CD4-positive, alpha-beta T cell treated with Interleukin-10 for 1 hour (primary cell): Measurements from ENCODE around the gene GRK5.
A peak's percentile ranks its signal among the peaks of the same experiment; 100 is the strongest.

Experiments used
- DNase-seq: peaks from one replicate; pipeline ENCODE4 v3.0.0-alpha.2; 2020

The GRK5 gene

DNA sequence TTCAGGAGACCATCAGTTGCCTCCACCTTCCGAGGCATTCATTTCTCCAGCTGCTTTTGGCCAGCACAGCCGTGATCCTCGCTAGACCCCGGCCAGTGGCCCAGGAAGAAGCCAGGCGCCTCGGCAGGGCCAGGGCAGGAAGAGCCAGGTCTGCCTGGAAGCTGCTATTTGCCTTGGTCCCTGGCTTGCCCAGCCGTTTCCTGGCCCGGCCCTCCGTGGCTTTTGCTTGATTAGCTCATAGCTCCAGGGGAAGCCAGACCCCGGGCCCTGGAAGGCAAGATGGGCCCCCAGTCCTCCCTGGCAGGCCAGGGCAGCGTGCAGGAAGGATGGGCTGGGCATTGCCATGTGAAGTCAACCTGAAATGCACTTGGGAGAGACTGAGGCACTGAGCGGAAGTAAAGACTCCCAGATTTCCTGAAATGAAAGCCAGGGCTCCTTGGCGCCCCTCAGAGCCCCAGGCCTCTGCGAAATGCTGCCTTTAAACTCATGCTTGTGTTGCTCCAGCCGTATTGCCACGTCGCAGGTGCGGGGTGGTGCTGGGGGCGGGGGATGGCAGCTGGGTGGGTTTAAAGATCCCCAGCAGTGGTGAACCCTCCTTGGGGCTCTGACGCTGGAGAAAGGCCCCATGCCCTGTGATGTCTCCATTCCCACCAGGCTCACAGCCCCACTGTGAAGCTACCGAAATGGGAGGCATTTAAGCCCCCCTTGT is 160.6 kb downstream of the GRK5 start:
- no peak for DNase-seq

DNA sequence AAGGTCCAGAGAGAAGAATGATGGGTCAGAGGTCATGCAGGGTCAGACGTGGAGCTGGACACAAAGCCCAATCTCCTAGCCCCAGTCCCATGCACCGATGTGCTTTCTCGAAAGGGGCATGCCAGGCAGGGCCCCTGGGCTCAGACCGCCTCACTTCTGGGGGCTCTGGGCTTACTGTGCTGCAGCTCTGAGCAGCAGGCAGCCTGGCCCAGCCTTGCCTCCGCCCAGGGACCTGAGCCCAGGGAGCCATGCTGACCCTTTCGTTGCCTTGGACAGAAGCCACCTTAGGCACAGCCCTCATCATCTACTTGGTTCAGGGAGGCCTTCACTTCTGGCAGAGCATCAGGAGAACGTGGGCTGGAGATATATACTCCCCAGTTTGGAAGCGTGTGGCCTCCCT is 161.2 kb downstream of the GRK5 start:
- no peak for DNase-seq

DNA sequence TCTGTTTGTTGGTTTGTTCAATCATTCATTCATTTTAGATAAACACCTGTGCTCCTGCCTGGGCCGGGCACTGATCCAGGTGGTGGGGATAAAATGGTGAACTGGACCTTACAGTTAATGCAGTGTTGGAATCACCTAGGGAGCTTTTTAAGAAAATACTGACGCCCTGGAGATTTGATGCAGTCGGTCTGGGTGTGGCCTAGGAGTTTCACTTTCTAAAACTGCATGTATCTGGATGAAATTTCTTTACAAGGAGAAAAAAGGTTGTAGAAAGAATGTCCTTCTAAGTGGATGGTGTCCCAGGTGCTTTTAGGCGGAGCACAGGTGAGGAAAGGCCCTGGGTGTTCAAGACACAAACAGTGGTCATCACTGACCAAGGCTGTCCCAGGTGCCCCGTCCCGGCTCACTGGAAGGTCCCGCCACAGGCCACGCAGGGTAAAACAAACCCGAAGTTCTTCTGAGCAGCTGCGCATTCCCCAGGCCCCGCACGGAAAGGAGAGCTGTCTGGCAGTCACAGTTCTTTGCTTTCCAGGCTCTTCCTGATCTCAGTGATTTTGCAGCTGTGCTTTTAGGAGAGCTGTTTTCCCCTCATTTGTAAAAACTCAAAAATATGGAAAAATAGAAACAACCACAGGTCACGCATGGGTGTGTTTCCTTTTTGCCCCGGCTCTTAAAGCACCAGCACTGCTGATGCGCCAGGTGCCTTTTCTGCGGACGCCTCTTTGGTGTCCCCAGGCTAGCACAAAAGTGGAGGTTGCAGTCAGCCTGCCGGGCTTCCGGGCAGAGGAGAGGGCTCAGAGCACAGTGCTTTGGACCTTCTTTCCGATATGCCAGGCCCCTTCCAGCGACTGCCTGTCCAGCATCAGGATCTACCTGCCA is 161.9 kb downstream of the GRK5 start:
- DNase-seq: no peak

DNA sequence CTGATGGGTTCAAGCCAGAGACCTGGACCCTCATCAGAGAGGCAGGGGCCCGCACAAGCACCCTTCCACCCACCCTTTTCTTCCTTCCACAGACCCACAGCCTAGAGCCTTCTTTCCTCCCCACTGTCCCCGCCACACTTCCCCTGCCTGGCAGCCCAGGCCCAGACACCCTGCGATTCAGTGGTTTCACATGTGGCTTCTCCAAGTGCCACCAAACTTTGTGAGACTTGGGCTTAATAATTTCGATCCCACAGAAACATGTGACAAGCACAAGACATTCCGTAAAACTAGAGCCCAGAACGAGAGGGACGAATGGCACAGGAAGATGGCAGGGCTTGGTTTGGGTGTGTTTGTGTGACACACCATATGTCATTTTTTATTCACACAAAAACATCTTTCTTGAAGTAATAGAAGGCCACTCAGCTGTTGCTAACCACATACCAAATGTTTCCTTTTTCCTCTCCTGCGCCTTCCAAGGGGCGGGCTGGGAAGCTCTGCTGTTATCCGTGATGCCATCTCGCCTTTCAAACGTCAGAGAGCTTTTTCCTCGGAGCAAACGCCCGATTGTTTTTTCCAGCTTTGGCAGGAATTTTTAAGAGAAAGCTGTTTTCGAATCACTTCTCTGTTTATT is 162.9 kb downstream of the GRK5 start:
- DNase-seq: peak; percentile 13

DNA sequence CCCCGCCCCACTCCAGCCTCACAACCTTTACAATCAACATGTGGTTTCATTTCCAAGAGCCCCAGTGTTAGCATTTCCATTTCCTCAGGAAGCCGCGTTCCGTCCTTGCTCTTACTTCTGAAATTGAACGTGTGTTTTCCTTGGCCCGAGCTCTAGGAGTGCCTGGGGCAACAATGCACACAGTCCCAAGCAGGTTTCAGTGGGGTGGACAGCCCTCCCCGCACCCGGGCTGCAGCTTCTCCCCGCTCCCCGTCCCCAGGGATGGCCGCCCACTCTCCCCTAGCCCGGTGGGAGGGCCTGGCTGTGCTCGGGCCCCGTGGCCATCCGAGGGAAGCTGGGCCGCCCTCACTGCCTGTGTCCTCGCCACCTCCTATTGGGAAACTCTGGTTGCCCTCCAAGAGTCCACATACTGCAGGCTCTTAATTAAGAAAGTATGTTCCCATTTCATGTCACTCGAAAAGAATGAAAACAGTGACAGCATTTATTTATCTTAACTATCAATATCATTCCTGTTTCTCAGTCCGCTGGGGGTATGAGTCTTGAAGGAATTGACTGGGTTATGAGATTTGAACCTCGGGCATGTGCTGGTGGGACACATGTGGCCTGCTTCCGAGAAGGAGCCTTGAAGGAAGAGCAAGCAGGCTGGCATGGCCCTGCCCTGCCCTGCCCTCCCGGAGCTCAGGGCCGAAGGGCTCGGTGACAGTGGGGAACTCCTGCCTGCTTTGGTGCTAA is 163.8 kb downstream of the GRK5 start:
- no peak for DNase-seq

DNA sequence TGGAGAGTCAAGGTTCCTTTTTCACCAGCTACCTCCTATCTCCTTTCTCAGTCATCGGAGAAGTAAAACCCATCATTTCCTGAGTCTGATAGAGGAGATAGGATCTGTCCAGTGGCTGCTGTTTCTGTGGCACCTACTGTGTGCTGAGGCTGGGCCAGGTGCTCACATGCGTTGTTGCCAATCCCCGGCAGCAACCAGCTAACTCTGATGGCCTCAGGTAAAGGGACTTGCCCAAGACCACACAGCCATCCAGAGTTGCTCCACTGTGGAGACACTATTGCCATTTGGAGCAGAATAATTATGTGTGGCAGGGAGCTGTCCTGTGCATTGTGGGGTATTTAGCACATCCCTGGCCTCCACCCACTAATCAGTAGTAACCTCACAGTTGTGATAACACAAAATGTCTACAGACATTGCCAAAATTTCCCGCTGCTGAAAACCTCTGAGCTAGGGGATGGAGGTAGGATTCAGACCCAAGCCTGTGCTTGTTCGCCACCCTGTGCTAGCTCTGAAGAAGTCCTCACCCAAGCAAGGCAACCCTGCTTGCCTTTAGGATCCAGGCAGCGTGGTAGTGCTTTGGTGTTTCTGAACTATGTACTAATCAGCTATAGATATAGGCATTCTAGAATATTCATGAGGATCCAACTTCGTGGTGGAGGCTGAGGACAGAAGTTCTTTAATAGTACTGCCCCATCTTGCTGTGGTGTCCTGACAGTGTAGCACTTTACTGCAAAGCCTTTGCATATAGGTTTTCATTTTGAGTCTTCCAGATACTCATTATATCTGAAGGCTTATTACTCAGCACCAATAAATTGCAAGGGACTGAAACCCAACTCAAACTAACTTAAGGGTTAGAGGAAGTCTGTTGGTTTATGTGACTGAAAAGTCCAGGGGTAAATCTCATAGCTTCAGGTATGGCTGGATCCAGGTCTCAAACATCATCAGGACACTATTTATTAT is 164.6 kb downstream of the GRK5 start:
- DNase-seq: no peak

DNA sequence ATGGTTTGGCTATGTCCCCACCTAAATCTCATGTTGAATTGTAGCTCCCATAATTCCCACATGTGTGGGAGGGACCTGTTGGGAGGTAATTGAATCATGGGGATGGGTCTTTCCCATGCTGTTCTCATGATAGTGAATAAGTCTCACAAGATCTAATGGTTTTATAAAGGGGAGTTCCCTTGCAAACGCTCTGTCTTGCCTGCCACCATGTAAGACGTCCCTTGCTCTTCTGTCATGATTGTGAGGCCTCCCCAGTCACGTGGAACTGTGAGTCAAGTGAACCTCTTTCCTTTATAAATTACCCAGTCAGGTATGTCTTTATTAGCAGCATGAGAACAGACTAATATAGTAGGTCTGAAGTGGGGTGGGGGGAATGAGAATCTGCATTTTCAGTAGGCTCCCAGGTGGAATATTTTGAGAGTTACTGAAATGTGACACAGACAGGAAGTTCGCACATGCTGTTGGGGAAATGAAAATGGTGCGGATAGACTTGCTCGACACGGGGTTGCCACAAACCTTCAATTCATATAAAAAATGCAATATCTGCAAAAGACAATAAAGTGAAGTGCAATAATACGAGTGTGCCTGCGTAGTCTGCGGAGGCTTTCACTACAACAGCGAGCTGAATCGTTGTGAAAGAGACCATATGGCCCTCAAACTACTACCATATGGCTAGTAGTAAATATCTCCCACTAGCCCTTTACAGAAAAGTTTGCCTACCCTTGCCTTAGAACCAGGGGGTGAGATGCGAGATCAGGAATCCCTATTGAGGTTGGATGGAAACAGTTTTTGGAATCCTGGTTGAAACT is 166.1 kb downstream of the GRK5 start:
- no peak for DNase-seq

DNA sequence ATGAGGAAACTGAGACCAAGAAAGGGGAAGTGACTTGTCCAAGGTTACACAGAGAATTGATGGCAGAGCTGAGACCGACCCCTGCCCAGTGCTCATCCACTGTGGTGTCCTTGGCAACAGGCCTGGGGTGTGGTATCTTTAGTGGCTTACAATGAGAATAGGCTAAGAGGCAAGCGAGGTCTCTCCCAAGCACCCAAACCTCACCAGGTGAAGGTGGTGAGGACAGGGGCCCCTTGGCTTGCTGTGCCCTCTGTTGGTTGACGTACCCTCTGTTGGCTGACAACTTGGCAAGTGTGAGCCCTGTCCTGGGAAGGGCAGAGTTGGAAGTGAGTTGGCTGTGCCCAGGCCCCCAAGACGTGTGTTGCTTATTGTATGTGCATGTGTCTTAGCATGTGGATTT is 166.9 kb downstream of the GRK5 start:
- no peak for DNase-seq

DNA sequence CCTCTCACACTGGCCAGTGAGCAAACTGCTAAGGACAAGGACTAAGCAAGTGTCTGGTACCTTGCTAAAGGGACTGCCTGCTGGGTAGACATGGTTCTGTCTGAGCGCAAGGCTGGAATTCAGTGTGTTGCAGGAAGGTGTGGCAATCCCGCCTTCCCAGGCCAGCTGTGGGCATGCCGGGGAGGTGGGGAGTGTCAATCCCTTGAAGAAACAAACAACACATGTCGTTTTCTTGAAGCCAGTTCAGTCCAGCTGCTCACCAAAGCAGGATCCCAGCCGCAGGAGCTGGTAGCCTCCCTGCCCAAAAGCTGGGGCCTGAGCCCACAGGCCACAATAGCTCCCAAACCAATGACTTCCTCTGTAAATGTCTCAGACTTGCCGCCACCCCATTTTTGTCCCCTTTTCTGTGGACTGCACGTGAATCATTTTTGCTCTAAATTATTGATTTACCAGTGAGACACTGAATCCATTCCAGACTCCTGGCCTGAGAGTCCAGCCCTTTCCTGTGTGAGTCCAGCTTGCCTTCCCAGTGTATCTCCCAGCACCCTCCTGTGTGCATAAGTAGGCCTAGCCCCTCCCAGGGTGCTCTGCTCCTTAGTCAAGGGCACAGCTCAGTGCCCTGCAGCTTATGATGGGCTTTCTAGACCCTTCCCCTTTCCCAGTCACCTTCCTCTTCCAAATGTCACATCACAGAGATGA is 168.4 kb downstream of the GRK5 start:
- no peak for DNase-seq

DNA sequence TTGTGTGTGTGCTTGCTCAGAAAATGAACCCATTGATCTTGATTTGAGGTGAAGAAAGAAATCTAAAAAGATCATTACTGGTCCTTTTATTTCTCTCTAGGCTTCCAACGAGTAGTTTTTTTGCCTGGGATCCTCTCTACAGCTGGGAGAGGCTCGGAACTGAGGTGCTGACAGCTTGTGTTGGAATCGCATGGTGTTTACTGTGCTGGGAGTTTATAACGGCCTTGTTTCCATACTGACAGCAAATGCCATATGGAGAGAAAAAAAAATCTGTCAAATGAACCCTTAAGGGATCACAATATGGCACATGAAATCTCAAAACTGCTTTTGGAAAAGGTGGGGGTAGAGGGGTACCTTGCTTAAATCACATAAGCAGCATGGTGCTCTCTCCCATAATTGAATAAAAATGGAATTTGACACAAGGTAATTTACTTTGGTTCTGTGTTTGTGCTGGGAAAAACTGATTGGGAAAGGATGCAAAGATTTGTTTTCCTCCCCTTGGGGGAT is 170.1 kb downstream of the GRK5 start:
- DNase-seq: no peak

DNA sequence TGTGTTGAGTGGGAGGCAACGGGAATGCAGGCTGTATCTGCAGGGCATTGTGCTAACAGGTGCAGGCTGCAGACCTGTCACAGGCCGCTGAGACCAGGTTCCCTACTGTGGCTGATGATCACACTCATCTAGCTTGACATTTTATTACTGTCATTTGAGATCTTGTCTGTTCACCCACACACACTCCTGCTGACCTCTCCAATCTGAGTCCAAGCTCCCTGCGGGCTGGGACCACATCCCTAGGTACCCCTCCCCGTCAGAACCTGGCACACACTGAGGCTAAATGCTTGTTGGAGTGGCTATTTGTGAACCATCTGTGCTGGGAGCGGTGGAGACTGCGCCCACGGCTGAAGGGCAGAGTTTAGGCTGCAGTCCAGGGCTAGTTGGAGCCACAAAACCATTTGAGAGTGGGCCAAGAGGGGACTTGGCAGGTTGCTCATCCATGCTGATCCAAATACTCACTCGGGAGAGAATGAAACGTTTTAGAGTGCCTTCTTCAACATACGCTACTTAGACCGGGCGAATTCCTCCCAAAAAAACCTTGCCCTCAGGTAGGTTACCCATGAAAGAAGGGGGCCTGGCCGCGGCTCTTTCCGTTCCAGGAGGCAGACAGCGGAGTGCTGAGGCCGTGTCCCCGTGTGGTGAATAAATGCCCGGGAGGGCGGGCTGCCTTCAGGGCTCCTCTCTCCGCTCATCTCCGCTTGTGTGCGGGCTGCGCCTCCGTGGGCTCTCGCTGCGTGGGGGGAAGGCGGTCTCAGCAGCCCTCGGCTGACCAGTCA is 170.8 kb downstream of the GRK5 start:
- DNase-seq: no peak

DNA sequence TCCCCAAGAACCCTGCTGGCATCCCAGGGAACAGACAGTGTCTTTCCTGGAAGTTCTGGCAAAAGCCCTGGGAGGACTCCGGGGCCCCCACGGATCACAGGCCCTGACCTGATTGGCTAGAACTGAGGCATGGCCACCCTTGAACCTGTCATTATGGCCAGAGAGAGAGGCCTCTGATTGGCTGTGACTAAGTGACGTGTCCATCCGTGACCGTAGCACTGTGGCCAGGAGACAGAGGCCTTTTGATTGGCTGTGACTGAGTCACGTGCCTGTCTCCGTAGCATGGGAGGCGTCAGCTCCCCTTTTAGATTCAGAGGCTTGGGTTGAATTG is 171.3 kb downstream of the GRK5 start:
- no peak for DNase-seq

DNA sequence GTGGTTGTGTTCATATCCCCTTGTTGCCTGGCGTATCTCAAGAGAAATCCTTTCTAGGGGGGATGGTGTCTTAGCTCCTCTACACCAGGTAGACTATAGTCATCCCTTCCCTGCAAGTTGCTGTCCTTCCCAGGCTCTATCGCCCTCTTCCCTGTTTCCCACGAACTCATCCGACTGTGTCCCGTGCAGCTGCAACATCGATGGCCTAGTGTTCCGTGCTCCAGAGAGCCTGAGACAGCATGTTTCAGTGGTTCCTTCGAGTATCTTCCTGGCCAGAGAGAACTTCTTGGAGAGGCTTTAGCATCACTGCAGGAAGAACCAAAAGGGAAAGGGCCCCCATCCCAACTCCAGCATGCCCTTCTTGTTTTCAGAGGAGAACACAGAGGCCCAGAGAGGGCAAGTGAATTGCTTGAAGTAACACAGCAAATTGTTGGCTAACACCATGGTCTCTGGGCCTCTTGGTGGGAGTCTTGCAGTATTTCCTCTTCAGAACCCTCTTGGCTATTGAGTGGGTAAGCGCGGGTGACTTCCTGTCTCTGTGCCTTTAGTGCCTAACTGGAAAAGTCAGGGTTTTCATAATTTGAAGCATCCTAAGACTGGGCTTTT is 172.2 kb downstream of the GRK5 start:
- DNase-seq: no peak

DNA sequence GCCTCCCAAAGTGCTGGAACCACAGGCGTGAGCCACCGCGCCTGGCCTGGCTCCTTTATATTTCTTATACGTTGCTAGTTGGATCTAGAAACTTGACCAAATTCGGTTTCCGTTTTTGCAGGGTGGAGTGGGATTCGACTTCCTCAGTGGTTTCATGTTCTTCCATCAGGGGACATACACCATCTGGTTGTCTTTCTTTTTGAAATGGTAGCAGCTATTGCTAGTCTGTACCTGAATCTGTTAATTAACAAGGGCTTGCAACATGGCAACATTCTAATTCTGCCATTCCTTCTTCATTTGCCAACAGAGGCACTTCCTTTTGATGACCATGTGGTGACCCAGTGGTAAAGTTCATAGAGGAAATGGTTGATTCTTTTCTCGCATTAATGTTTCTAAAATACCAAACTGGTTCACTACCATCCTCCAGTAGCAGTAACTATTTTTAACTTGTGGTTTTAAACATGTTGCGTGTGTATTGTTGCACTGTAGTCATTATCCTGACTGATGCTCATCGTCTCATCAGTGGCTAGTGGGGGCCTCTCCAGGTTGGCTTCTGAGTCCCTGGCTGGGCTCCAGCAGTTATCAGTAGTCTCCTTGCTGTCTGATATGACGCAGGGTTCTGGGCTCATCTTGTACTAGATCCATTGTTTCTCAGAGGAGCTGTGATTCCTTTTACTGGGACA is 175.9 kb downstream of the GRK5 start:
- DNase-seq: peak; percentile 2

DNA sequence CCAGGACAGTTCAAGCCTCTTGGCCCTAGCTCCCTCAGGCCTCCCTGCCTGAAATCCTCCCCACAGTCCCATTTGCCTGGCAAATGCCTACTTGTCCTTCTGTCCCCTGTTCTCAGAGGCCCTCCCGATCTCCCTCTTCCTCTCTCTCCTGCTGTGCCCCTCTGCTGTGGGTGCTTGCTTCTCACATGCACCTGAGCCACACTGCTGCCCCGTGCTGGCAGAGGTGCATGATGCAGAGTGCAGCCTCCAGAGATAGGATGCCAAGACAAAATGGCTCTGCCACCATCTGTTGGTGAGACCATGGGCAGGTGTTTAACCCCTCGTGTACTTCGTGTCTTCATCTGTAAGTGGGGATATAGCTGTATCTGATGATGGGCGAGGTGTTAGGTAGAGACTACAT is 176.8 kb downstream of the GRK5 start:
- DNase-seq: no peak

DNA sequence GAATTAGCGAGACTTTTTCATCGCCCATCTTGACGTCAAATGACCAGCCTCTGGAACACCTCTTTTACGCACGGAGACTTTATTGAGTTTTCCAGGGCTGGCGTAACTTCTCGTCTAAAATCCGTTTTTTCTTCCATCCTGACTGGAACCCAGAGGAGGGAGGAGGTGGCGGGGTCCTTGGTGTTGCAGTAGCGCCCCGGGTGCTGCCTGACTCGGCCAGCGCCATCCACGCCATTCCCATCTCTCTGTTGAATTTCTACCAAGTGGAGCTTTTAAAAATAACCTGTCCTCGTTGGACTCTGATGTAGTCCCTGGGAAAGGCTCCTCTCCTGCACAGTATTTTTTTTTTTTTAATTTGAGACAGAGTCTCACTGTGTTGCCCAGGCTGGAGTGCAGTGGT is 179.3 kb downstream of the GRK5 start:
- DNase-seq: no peak

DNA sequence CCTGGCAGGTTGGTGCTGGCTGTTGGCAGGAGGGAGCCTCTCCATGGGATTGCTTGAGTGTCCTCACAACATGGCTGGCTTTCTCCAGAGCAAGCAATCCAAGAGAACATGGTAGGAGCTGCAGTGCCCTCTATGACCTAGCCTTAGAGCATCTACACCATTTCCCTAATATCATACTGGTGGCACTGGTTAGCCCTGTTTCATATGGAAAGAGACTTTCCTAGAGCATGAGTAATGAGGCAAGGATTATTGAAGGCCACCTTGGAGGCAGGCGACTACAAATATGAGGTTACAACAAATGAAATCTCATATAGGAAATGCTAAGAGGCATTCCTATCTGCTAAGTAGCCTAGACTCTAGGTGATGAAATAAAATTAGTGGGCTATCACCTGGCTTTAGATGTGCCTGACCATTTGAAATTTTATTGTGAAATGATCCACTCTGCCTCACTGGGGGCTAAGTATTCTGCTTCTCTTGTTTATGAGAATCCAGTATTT is 181.5 kb downstream of the GRK5 start:
- DNase-seq: no peak
